Suprapubic skin (tissue), 4 donors: ENCODE data around the gene TAL2. TPM values are rescaled to one million over a fixed set of nuclear protein-coding genes. Genes with fewer than 3 reads are reported as not detected.

Source experiments
- DNase-seq, 2 donors: peaks; one replicate each; pipeline ENCODE4 v3.0.0-alpha.2; 2019; ENCODE audit warnings: low spot score in 2 of 2
- H3K27ac ChIP-seq: fragments of 200-600 bp; sonication (generic); one replicate; pipeline ENCODE4 v1.5.1; 2019
- H3K27me3 ChIP-seq: fragments of 200-600 bp; sonication (generic); one replicate; pipeline ENCODE4 v1.5.1; 2019
- H3K36me3 ChIP-seq: fragments of 200-600 bp; sonication (generic); one replicate; pipeline ENCODE4 v1.5.1; 2019
- H3K4me1 ChIP-seq: fragments of 200-600 bp; sonication (generic); one replicate; pipeline ENCODE4 v1.5.1; 2019
- H3K4me3 ChIP-seq: fragments of 200-600 bp; sonication (generic); one replicate; pipeline ENCODE4 v1.5.1; 2019; ENCODE audit warnings: mild to moderate bottlenecking
- H3K9me3 ChIP-seq: fragments of 200-600 bp; sonication (generic); one replicate; pipeline ENCODE4 v1.5.1; 2019
- EP300 ChIP-seq: sonication (generic); formaldehyde crosslinking; IDR thresholded peaks from one replicate; pipeline ENCODE4 v1.6.1; 2017; ENCODE audit warnings: antibody characterized with exemption
- POLR2A ChIP-seq, 2 donors: fragments of 450-650 bp; IDR thresholded peaks; one replicate each; pipeline ENCODE4 v1.6.1; 2017; ENCODE audit warnings: antibody characterized with exemption in 2 of 2, mild to moderate bottlenecking in 2 of 2, moderate library complexity in 2 of 2
- POLR2AphosphoS5 ChIP-seq, 3 donors: sonication (generic); formaldehyde crosslinking; IDR thresholded peaks; one replicate each; pipeline ENCODE4 v1.6.1; 2017; ENCODE audit warnings: antibody characterized with exemption in 3 of 3
- WGBS: methylation state at CpG from one replicate; pipeline ENCODE4 v1.1.5; 2018; 5-methylcytosine and 5-hydroxymethylcytosine counted together
- total RNA-seq, 4 donors: library from RNA; depleted of rRNA; stranded (reverse); fragments of >200 nt; gene quantifications; one replicate each; pipeline ENCODE4 v1.1.0, GENCODE V29; 2016
- TF ChIP-seq, protein P1 (sequence below), 2 donors: fragments of 200-600 bp in 1 of 2; fragments of 450-650 bp in 1 of 2; sonication (generic) in 1 of 2; IDR thresholded peaks; one replicate each; pipeline ENCODE4 v1.5.1; 2016 to 2019; ENCODE audit warnings: antibody characterized with exemption in 2 of 2, mild to moderate bottlenecking in 1 of 2, moderate library complexity in 1 of 2

TAL2 gene
- total RNA-seq, 4 donors from 2014 or later = not detected

DNA sequence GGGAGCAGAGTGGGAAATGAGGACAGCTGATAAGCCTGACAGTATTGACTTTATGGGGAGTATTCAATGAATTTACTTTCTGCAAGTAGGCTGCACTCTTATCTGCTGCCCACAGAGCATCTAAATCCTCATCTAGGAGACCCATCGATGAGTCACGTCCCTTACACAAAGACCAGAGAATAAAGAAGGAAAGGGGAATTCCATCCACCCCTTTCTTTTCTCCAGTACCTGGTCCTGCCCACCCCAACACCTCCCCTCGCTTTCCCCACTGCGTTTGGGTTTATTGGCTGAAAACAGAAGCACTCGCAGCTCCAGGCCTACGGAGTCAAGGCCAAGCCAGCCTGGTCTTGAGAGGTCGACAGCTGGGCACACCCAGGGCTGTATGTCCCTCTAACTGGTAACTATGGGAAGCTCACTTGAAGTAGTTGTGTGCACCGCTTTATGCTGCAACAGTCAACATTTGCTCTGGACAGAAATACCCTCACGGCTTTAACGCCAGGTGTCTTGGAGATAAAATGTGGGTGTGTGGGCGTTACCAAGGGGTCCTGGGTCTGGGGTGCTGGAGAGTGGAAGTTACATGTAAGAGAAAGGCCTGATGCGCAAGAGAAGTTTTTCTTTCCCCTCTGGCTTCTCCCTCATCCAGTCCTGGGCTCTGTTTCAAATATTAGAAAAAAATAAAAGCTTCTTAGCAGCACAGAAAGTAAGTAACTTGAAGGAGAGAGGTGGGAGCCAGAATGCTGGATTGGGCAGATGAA, 14.5 kb upstream of the TAL2 start:
- 87% methylated on average over 12 of the region's 12 CpGs for whole genome bisulfite sequencing
- H3K27me3 ChIP-seq = no peaks in the 10 kb centered on the region
- no peak overlapping the region for H3K4me3 ChIP-seq
- no peak overlapping the region for H3K27ac ChIP-seq
- no peaks in the 10 kb centered on the region for H3K9me3 ChIP-seq
- H3K4me1 ChIP-seq = no peaks in the 10 kb centered on the region
- TF ChIP-seq POLR2A (IDR thresholded peaks at IDR 0.05) (no peak), POLR2AphosphoS5 (IDR thresholded peaks at IDR 0.05) (no peak), EP300 (no peak)
- TF ChIP-seq, protein P1, sequence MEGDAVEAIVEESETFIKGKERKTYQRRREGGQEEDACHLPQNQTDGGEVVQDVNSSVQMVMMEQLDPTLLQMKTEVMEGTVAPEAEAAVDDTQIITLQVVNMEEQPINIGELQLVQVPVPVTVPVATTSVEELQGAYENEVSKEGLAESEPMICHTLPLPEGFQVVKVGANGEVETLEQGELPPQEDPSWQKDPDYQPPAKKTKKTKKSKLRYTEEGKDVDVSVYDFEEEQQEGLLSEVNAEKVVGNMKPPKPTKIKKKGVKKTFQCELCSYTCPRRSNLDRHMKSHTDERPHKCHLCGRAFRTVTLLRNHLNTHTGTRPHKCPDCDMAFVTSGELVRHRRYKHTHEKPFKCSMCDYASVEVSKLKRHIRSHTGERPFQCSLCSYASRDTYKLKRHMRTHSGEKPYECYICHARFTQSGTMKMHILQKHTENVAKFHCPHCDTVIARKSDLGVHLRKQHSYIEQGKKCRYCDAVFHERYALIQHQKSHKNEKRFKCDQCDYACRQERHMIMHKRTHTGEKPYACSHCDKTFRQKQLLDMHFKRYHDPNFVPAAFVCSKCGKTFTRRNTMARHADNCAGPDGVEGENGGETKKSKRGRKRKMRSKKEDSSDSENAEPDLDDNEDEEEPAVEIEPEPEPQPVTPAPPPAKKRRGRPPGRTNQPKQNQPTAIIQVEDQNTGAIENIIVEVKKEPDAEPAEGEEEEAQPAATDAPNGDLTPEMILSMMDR (IDR thresholded peaks at IDR 0.05) = no peak
- H3K36me3 ChIP-seq = no peaks in the 10 kb centered on the region
- DNase-seq = no peak

DNA sequence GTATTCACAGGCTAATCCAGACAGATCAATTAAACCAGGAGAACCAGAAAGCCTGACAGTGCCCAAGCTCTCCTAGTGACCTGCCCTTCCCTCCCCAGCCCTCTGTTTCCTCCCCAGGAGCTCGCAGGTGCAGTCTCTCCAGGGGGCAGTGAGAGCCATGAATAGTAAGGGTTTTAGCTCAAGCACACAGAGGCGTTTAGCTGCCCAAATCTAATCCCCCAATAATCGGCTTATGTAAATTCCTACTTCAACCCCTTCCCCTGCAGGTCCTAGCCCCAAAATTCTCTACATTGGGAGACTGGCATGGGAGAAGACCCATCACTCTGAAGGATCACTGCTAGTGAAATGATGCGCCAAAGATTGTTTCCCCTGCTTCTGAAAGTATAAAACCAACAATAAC, 10.5 kb upstream of the TAL2 start:
- TF ChIP-seq, protein P1 (IDR thresholded peaks at IDR 0.05) = no peak
- TF ChIP-seq EP300 (no peak), POLR2A (IDR thresholded peaks at IDR 0.05) (no peak), POLR2AphosphoS5 (IDR thresholded peaks at IDR 0.05) (no peak)
- H3K4me1 ChIP-seq = peaks cover 11% of the 10 kb centered on the region
- H3K4me3 ChIP-seq = no peak overlapping the region
- no peaks in the 10 kb centered on the region for H3K36me3 ChIP-seq
- whole genome bisulfite sequencing = 83% methylated on average over 4 of the region's 4 CpGs
- H3K27me3 ChIP-seq = peaks cover 12% of the 10 kb centered on the region
- H3K27ac ChIP-seq = no peak overlapping the region
- DNase-seq = no peak
- H3K9me3 ChIP-seq = no peaks in the 10 kb centered on the region

DNA sequence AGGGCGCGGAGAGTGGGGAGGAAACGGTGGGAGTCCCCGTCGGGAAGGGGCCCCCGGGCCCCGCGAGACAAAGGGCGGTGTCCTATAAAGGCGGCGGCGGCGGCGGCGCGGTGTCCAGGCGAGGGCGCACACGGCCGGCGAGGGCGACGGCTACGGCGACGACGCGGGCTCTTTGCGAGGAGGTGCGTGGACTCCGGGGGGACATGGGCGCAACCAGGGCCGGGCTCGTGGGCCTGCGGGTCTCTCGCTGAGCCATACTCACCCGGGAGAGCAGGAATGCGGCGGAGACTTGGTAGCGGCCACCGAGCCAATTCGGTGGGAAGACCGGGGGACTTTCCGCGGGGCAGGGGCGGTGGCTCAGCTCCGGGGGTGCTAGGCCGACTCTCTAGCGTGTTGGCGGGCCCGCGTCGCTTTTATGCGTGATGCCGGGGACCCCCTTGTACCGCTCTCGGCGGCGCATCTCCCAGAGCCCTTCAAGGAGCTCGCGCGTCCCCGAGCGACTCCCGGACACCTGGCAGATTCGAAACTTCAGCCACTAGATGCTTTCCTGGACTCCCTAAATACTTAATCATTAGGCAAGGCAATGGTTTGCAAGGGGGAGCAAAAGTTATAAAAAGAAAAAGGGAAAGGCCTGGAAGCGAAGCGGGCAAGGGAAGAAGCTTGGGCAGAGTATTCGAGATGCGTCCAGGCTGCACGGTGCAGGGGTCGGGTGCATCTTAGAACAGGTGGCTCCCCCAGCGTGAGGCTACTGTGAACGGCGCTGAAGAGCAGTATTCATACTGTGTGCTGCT, 5.9 kb upstream of the TAL2 start:
- no peaks in the 10 kb centered on the region for H3K9me3 ChIP-seq
- DNase-seq = no peak

DNA sequence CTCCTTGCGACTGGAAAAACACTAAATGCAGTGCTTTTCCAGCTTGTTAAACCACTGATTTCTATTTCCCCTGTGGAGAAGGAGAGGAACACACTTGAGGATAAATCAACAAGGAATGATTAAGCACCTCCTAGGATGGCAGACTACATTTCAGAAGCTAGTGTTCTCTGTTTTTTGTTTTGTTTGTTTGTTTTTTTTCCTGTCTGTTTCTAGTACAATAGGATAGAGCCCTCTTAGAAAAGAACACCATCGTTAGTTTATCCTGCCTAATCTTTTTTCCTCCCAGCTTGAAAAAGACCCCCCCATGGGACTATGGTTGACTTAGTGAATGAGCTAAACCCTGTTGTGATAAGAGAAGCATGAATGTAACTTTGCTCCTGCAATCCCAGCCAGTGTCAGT, 3.9 kb upstream of the TAL2 start:
- peaks cover 12% of the 10 kb centered on the region for H3K4me1 ChIP-seq
- 86% methylated on average over 2 of the region's 2 CpGs for WGBS
- DNase-seq = no peak
- peaks cover 36% of the 10 kb centered on the region for H3K27me3 ChIP-seq
- H3K36me3 ChIP-seq = no peaks in the 10 kb centered on the region
- H3K27ac ChIP-seq = no peak overlapping the region
- no peak overlapping the region for H3K4me3 ChIP-seq
- no peaks in the 10 kb centered on the region for H3K9me3 ChIP-seq
- TF ChIP-seq, protein P1 (IDR thresholded peaks at IDR 0.05) = no peak
- TF ChIP-seq POLR2A (IDR thresholded peaks at IDR 0.05) = no peak
- no peak for TF ChIP-seq EP300
- TF ChIP-seq POLR2AphosphoS5 (IDR thresholded peaks at IDR 0.05) = no peak

More for the DNA sequence above, 5.9 kb upstream of the TAL2 start:
- TF ChIP-seq POLR2AphosphoS5 (IDR thresholded peaks at IDR 0.05) = no peak
- TF ChIP-seq, protein P1 (IDR thresholded peaks at IDR 0.05) = peak in 1 of 2 donors; percentile 22
- Histone ChIP-seq H3K36me3 (no peaks in the 10 kb centered on the region), H3K4me1 (peaks cover 12% of the 10 kb centered on the region), H3K27ac (no peak overlapping the region), H3K4me3 (peak overlapping the region; percentile 58), H3K27me3 (peaks cover 36% of the 10 kb centered on the region)
- WGBS = 5% methylated on average over 26 of the region's 75 CpGs

DNA sequence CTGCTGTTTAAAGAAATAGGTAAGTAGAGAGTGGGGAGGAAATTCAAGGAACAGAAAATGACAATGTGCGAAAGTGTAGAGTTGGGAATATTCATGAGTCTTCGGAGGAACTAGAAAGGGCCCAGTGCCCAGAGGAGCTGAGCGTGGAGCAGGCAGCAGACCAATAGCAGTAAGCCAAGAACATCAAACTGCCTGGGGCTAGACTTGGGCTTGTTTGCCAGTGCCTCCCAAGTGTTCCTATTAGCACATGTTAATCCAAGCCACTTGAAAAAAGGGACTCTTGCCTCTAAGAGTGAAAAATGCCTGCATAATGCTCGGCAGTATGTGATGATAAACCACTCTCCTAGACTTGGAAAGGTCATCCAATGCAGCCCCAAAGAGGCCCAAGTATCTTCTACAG, 1.2 kb upstream of the TAL2 start:
- no peaks in the 10 kb centered on the region for H3K9me3 ChIP-seq
- TF ChIP-seq POLR2AphosphoS5 (IDR thresholded peaks at IDR 0.05) (no peak), EP300 (no peak), POLR2A (IDR thresholded peaks at IDR 0.05) (no peak)
- TF ChIP-seq, protein P1 (IDR thresholded peaks at IDR 0.05) = no peak
- DNase-seq = no peak
- peaks cover 9% of the 10 kb centered on the region for H3K4me1 ChIP-seq
- H3K36me3 ChIP-seq = no peaks in the 10 kb centered on the region
- no peak overlapping the region for H3K27ac ChIP-seq
- no peak overlapping the region for H3K4me3 ChIP-seq
- 39% methylated on average over 4 of the region's 4 CpGs for WGBS
- peaks cover 31% of the 10 kb centered on the region for H3K27me3 ChIP-seq
